GM19467 (cell line): Measurements from ENCODE around the gene NPPC.
A peak's percentile ranks its signal among the peaks of the same experiment; 100 is the strongest.

Experiments used
- ATAC-seq: cut with Tn5 transposase; IDR thresholded peaks from one replicate; pipeline ENCODE4 v1.9.1; 2021; ENCODE audit warnings: mild to moderate bottlenecking, moderate library complexity; ENCODE audit not compliant: unreplicated experiment

The NPPC gene

DNA sequence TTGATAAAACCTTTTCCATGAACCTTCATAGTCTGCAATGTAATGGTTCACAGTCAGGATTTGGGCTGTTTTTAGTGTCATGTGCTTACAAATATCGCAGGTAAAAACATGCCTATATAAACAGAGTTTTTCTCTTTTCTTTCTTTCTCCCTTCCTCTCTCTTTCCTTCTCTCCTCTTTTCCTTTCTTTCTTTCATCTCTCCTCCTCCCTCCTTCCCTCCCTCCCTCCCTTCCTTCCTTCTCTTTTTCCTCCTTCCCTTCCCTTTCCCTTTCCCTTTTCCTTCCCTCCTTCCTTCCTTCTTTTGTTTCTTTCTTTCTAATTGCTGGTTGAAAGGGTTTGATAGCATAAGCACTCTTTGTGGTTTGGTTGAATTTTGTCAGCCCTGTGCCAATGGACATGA lies 9.6 kb upstream of the NPPC start:
- ATAC-seq = no peak

DNA sequence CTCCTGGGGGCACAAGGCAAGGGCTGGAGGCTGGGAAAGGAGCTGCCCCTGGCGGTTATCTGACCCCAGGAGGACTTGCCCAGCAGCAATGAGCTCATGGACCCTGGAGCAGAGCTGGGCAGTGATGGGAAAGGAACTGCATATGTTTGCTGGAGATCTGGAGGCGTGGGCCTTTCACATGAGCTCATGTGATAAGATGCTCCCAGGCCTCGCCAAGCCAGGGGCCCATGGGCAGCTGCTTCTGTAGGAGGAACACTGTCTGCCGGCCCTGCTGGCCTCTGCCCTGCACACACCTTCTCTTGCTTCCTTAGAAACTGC lies 9.0 kb upstream of the NPPC start:
- no peak for ATAC-seq

DNA sequence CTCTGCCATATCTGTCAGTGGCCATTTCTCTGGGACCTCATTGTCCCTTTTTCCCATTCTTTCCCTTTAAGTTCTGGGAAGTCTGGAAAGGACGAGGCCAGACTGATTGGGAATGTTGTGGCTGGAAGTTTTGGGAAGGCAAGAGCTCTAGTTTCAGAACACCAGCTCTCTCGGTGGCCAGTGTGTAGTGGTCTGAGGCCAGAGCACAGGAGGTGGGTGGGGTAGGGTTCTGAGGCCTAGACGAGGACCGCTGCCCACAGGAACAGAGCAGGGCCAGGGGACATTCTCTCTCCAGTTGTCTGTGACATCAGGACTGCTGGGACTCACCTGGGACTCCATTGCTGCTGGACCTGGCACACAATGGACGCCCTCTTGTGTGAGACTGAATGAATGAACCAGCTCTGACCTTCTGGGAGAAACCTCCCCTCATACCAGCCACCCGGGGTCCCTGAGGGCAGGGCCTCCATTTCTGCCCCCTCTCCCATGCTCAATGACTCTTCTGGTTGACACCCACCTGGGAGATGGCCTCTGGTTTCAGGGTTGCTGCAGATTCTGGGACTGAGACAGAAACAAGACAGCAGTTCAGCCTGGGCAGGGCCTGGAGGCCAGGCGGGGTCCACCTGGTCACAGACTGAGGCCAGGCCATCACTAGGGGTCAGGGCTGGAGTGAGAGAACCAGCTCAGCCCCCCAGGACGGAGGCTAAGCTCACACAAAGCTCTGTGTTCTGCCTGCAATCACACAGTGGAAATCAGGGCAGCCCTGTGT lies 8.4 kb upstream of the NPPC start:
- ATAC-seq = no peak

DNA sequence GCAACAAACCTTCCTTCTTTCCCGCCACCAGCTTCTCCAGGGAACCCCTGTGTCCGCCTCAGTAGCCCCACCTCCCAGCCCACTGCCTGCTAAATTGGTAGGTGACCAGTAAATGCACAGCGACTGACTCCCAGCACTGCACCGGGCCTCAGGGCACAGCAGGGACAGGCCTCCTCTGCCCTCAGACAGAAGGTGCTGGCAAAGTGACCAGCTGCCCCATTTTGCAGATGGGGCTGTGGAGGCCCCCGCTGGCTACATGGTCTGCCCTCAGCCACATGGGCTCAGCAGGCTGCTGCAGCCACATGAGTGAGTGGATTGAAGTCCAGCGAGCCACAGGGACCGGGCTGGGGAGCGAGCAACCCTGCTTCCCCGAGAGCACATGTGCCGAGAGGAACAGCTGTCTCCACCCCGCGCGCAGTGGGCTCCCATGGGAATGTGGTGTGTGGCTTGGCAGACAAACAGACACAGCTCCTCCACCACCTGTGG lies 7.8 kb upstream of the NPPC start:
- ATAC-seq = no peak

DNA sequence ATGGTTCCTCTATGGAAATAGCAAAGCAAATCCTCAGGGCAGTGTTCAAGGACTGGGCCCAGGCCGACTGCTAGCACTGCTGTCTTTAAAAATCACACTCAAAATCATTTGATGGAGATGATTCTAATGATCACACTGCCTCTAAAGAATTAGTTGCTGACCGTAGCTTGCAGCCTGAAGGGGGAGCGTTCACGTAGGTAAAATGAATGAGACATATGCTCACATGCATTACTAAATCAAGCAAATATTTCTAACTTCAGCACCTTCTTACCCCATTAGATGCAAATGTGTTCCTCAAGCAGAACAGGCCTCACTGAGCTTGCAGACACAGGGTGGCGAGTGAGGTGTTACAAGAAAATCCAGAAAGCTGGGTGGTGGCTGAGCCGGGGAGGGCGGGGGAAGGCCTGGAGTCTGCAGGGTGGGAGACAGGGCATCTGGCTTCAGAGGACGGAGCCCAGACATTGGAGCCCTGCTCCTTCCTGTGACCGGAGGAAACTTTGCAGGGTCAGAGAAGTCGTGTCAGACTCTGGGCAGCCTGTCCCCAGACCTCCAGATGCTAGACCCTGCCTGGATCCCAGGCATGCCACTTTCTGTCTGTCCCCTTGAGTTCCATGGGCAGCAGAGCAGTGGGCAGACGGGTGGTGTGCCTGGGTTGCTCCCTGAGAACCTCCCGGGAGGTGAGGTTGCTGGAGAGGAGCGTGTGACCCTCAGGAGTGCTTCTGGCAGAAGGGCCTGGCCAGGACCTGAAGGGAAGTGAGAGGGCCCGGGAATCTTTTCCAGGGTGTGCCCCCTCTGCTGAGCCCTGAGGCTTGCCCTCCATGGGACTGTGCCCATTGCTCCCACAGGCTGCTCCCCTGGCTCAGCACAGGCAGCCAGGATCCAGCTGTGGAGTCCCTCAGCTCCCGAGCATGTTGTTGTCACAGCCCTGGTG lies 7.1 kb upstream of the NPPC start:
- no peak for ATAC-seq

DNA sequence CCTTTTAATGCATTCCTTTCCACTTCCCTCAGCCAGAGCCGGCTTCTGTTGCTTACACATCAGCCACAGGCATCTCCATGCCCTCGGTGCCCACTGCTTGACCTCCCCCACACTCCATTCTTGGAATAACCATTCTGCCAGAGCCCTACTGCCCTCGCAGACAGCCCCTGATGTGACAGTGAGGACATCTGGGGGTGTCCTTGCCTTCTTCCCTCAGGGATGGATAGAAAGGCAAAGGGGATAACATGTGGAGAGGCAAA lies 6.4 kb upstream of the NPPC start:
- no peak for ATAC-seq

DNA sequence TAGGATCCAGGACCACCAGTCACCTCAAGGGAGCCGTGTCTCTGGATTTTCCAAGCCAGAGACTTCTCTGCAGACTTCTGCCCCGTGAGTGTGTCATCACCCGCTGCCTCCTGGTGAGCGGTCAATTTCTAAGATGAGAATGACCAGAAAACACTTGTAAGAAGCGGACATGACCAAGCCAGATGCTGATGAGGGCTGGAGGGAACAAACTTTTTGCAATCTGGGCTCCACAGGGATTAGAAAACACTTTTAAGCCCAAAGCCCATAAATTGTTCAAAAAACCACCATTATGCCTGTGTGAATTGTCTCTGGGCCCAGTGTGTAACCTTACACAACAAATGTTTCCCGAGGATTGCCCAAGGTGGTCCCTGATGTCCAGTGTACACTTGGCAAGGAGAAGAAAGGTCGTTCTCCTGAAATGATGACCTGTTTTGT lies 5.3 kb upstream of the NPPC start:
- ATAC-seq = no peak

DNA sequence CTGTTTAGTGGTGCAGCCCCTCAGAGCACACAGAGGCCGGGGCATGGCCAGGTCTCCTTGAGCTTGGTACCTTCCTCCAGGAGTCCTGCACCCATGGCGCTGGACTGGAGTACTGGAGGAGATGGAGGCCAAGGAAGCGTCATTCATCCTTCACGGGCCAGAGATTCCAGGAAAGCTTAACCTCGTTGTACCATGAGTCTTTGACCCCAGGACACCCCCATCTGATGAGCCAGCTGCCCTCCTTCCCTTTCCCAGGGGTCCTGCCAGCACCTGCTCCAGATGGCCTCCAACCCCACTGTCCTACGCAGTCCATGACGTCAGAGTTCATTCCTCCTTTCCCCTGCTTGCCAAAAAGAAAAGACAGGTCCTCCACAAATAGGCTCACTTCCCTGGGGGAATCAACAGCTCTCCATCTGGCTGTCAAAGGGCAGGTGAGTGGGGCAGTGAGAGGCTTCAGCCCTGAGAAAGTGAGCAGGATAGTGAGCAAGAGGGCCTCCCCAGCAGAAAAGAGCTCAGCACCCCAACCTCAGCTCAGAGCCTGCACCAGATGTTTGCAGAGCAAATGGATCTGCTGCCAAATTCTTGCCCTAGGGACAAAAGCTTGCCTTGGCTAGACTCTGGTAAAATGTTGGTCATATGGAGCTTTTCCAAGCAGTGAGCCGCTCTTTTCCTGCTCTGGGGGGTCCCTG lies 4.5 kb upstream of the NPPC start:
- no peak for ATAC-seq

DNA sequence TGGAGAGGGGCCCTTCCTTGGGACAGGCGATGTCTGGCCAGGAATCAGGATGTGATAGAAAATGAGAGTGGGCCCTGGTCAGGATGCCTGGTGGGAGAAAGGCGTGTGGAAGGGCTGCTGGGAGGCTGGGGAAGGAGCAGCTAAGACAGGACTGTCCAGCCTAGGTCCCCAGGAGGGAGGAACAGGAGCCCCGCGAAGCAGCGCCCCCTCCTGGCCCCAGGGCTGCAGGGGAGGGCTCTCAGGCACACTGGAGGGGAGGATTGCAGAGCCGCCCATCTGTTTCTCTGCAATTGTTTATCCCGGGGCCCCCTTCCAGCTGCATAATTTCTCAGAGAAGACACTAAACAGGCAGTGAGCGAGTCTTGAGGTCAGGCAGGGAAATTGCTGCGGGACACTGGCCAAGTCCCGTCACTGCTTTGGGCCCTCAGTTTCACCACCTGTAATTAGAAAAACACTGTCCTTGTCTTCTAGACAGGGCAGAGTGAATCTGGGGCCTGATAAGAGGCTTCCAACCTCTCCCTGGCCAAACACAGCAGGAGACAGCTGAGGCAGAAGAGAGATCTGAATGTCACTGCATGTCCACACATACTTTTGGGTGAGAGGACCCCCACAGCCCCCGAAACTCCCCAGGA lies 3.9 kb upstream of the NPPC start:
- no peak for ATAC-seq

DNA sequence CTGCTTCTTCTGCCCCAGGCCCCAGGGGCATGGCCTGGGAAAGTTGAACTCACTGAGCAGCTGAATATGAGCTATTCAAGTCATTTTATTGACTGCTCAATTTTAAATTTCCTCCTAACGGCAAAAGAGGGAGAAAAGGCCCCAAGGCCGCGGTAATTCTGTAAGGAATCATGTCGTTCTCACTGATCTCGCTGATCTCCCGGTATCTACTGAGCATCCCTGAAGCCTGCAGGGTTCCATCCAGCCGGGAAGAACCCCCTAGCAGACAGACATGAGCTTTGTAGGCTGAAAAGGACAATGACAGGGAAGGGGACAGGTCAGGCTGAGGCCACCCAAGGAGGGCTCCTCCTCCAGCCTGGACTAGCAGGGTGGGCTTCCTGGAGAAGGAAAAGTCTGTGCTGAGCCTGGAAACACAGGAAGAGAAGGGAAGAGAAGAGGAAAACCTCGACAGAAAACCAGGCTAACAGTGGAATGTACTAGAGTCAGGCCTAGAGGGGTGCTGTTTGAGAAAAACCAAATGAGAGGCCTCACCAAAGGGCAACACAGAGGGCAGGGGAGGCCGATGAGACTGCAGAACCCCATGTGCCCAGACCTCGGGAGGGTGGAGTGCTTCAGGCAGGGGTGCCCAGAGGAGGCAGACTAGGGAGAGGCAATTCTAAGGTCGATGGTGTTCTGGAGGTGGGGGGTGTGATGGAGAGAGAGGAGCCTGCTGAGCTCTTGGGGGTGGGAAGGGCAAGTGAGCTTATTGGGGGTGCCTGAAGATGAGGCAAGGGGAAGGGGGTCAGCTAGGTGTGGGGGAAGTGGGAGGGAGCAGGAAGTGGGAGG lies 2.9 kb upstream of the NPPC start:
- no peak for ATAC-seq

DNA sequence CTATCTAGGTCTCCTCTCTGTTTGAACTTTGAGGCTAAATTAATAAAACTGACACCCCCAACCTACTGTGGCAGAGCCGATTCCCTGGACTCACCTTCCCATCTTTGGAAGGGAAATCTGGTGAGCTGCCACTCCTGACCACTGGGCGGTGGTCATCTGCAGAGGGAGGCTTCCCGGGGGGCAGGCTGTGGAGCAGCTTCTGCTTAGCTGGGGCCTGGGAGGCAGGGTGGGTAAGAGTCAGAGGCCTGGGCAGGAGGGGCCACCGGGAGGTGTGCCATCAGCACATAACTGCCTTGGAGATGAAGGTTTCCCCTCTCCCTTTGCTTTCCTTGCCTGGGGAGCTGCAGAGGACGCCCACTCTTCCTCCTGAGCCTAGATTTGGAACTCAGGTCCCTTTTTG lies 2.3 kb upstream of the NPPC start:
- no peak for ATAC-seq

DNA sequence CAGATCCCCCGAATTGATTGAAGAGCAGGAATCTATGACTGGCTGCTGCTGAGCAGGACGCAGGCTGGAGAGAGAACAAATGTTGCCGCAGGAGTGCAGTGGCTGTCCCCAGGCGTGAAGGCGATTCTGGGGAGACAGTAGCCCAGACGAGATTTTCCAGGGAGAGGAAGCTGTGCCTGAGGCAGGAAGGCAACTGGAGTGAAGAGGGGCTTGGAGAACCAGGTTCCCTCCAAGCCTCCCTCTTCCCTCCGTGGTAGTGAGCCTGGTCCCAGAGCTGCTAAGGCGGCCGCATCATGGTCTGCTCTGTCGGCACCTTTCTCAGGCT lies 1.3 kb upstream of the NPPC start:
- no peak for ATAC-seq

DNA sequence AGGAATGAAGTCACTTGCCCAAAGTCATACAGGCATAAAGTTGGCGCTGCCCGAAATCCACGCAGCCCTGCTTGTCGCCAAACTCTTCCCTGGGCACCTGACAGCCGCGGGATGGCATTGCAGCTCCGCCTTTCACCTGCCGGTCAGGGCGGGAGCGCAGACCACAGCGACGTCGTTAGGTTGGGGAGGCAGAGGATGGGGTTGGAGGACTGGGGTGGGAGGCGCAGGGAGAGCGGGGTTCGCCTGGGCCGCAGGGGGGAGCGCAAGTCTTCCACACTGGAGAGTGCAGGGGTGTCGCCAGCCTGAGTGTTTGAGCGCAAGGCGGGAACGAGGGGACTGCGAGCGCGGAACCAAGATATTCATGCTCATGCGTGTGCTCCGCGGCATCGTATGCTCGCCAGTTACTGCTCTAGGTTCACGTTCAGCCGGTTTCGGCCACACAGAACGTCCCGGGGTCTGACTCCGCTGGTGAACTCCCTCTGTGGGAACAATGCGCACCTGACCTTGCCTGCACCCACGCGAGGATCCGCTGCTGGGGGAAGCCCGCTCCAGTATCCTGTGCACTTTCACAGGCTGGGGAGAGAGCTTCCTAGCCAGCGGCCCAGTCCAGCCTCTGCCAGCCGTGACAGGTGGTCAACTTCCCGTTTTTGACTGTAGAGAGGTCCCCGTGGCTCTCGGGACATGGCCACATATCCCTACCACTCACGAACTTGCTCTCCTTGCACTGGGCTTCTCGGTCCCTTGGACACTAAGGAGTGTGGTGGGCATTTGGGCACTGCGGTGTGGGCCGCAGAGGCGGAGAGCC lies 767 bp upstream of the NPPC start:
- ATAC-seq = no peak

DNA sequence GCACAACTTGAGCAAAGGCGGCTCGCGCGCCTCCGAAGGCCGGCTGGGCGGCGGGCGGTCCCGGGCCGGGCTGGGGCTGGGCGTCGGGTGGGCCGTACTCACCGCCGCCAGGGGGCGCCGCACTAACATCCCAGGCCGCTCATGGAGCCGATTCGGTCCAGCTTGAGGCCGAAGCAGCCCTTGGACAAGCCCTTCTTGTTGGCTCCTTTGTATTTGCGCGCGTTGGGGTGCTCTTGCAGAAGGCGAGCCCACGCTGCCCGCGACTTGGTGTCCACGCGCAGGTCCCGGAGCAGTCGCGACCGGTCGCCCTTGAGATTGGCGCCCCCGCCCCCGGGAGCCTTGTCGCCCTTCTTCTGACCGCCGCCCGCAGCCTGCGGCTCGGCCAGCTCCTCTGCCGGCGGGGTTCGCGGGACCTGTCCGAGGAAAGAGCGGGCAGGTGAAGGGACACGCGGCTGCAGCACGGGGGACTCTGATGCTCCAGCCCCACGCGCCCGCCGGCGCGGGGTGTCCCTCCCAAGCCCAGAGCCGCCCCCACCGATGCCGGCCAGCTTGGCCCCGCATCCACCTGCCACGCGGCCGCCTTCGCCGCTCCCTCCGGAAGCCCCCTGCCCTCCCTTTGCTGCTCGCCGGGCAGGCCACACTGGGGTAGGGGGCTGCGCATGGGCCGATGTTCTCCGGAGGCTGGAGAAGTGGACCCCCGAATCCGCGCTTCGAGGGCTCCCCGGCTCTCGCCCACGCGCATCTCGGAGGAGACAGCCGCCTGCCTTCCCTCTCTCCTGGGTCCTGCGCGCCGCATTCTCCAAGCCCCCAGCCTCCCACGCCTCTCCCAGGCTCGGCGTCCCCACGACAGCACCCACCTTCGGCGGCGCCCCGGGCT lies 655 bp downstream of the NPPC start:
- peak; percentile 65 for ATAC-seq

DNA sequence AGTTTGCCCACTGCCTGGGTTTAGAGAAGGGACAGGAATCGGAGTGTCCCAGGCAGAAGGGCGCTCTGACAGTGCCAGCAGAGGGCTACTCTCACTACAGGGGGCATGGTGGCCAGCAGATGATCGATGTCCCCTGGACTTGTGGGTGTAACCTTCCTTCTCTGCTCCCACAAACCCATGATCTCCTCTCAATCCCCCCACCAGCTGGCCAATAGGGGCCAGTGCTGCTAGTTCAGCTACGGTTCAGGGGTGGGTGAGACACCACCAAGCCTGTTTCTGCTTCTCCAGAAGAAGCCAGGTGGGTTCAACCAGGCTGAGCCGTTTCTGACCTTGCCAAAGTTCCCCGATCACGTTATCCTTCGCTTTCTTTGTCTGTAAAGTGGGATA lies 1.3 kb downstream of the NPPC start:
- no peak for ATAC-seq

DNA sequence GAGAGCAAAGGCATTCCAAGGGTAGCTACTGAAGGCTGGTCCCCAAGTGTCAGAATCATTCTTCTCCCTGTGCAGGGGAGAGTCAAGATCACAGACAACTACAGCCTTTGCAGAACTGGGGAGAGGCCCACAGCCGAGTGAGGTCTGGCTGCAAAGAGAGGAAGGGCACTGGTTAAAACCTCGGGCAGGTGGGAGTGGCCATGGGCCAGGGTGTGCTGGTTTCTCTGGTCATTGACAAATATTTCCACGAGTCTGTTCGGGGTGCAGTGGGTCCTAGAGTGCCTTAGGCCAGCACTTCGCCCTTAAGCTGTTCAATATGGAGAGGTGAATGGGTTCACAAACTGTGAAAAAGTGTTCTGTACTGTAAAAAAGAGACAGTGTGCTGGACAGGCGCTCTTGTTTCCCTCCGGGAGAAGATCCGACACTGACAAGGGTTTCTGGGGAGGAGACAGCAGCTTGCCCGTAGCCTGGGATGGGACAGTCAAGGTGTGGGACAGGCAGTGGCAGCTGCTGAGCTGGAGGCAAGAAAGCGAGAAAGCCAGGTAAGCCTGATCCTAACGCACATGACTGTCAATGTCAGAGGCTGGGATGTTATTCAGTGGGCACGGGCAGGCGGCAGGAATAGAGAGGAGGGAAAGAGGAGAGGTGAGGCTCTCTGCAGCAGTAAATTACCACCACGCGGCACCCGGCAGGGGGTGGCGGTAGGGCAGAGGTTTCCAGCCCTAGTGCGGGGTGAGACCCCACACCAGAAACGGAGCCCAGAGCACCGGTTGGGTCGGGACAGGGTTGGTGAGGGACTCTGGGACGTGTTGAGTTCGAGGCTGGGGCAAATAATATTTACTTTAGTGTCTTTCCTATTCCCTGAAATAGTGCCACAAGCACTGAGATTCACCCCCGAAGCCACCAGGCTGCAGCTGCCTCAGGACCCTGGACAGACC lies 2.0 kb downstream of the NPPC start:
- ATAC-seq = no peak

DNA sequence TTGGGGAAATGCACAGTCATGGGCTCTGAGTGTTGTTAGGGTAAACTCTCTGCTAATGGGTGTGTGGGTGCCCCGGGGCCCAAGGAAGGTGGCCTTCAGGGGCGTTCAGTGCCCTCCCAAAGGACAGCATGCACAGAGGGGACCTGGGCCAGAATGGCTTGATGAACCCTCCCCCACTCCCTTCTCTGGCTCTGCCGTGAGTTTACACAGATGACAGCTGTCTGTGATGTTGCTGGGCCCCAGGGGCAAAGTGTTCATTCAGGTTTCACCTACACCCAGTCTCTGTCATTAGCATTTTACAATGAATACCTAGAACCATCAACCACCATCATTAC lies 3.2 kb downstream of the NPPC start:
- ATAC-seq = no peak
